Esophagus muscularis mucosa (tissue), 4 donors: ENCODE measurements around the gene POLRMT.

Experiments
- CTCF ChIP-seq, 3 experiments: fragments of 200-600 bp in 2 of 3; fragments of 450-650 bp in 1 of 3; sonication (generic) in 2 of 3; IDR thresholded peaks; one replicate each; pipeline ENCODE4 v1.5.1; 2017 to 2019; ENCODE audit warnings: antibody characterized with exemption in 3 of 3, mild to moderate bottlenecking in 2 of 3, moderate library complexity in 1 of 3
- EP300 ChIP-seq: sonication (generic); formaldehyde crosslinking; IDR thresholded peaks from one replicate; pipeline ENCODE4 v1.6.1; 2017; ENCODE audit warnings: antibody characterized with exemption
- POLR2A ChIP-seq: fragments of 450-650 bp; IDR thresholded peaks from one replicate; pipeline ENCODE4 v1.6.1; 2017; ENCODE audit warnings: antibody characterized with exemption, moderate library complexity, mild to moderate bottlenecking, low read depth

- no peak for TF ChIP-seq CTCF (IDR thresholded peaks at IDR 0.05)
- no peak for TF ChIP-seq POLR2A
- TF ChIP-seq EP300 = no peak
These were observed 15.0 kb upstream of the POLRMT start for GRCh38 chr19:648305-648704.
